Left lung (tissue), 10 donors: ENCODE data around the gene PCNX1. TPM values are rescaled to one million over a fixed set of nuclear protein-coding genes. Genes with fewer than 3 reads are reported as not detected.

ENCODE experiments used
- ATAC-seq: fragments of 200-7000 bp; cut with Tn5 transposase; one replicate; pipeline ENCODE4 v1.9.1; 2020; ENCODE audit warnings: moderate library complexity
- DNase-seq, 4 donors: peaks; one replicate each; pipeline ENCODE4 v3.0.0-alpha.2; 2013 to 2020
- H3K27ac ChIP-seq, 2 donors: fragments of 200-600 bp; sonication (generic) in 1 of 2; one replicate each; pipeline versions ENCODE4 v1.5.0 to v1.8.0; 2020 to 2021
- H3K27me3 ChIP-seq, 2 donors: fragments of 200-600 bp; sonication (generic) in 1 of 2; one replicate each; pipeline versions ENCODE4 v1.5.0 to v1.8.0; 2020 to 2021
- H3K36me3 ChIP-seq, 2 donors: fragments of 200-600 bp; sonication (generic) in 1 of 2; one replicate each; pipeline versions ENCODE4 v1.5.0 to v1.8.0; 2020 to 2021
- H3K4me1 ChIP-seq, 2 donors: fragments of 200-600 bp; one replicate each; pipeline ENCODE4 v1.8.0; 2021
- H3K4me3 ChIP-seq, 2 donors: fragments of 200-600 bp; sonication (generic) in 1 of 2; one replicate each; pipeline versions ENCODE4 v1.5.0 to v1.8.0; 2020 to 2021; ENCODE audit warnings: mild to moderate bottlenecking in 1 of 2
- H3K9me3 ChIP-seq, 2 donors: fragments of 200-600 bp; sonication (generic) in 1 of 2; one replicate each; pipeline versions ENCODE4 v1.5.0 to v1.8.0; 2020 to 2021
- intact Hi-C, 2 donors: fragments of 100-400 bp; cut with DNase I; formaldehyde crosslinking; loops; one replicate each; pipeline versions ENCODE4 v1.11.2 to v1.14.2; 2022
- polyA plus RNA-seq, 6 donors: library from polyadenylated mRNA; unstranded; fragments of 120-200 nt; gene quantifications; one replicate each; pipeline ENCODE4 v1.2.1, GENCODE V29; 2013; ENCODE audit not compliant: insufficient read length in 6 of 6
- total RNA-seq, 2 donors: library from RNA; stranded (reverse); fragmentation: NEBNext Ultra II Directional; extraction: Animal tissue kit (Norgen Biotek cat#: 25700); gene quantifications; one replicate each; pipeline ENCODE4 v1.2.1, GENCODE V29; 2021
- TF ChIP-seq, protein P1 (sequence below), 2 donors: fragments of 200-600 bp; sonication (generic) in 1 of 2; IDR thresholded peaks; one replicate each; pipeline versions ENCODE4 v1.5.0 to v1.8.0; 2021; ENCODE audit warnings: antibody characterized with exemption in 2 of 2
- donor health status: DM: no; HTN: yes; CAD: no.
- donor health status: DM: no; HTN: no; CAD: no.

PCNX1 gene
- total and polyA plus RNA-seq, 8 donors: 36.9 to 65.8 (median 49.6) TPM

DNA sequence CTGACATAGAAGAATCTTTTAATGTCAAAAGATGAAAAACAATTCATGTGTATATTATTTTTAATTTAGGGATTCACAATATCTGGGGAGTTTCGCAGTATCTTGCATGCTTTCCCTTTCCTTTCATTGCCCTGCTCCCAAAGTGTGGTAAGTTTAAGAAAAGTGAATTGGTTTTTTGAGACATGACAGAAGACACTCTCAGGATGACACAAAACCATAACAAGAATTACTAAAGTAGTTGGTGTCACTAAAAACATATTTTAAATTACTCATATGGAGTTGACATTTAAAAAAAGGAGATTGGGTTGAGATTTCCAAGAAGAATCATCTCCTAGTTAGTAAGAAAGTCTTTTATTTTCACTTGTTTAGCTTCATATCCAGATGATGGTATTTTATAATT lies 5.1 kb upstream of the PCNX1 start:
- ATAC-seq: no peak
- H3K9me3 ChIP-seq: no peaks in the 10 kb centered on the region
- H3K27me3 ChIP-seq: no peaks in the 10 kb centered on the region
- intact Hi-C loops: loop anchor here in 1 of 2 donors (10.0 kb wide), 2 partner anchors 67 to 73 kb away; no protein-coding TSS in a partner anchor
- peaks cover 5 to 30% of the 10 kb centered on the region in 2 donors for H3K4me1 ChIP-seq
- TF ChIP-seq, protein P1, sequence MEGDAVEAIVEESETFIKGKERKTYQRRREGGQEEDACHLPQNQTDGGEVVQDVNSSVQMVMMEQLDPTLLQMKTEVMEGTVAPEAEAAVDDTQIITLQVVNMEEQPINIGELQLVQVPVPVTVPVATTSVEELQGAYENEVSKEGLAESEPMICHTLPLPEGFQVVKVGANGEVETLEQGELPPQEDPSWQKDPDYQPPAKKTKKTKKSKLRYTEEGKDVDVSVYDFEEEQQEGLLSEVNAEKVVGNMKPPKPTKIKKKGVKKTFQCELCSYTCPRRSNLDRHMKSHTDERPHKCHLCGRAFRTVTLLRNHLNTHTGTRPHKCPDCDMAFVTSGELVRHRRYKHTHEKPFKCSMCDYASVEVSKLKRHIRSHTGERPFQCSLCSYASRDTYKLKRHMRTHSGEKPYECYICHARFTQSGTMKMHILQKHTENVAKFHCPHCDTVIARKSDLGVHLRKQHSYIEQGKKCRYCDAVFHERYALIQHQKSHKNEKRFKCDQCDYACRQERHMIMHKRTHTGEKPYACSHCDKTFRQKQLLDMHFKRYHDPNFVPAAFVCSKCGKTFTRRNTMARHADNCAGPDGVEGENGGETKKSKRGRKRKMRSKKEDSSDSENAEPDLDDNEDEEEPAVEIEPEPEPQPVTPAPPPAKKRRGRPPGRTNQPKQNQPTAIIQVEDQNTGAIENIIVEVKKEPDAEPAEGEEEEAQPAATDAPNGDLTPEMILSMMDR (IDR thresholded peaks at IDR 0.05): no peak
- no peak overlapping the region for H3K27ac ChIP-seq
- DNase-seq: no peak
- H3K36me3 ChIP-seq: no peaks in the 10 kb centered on the region
- H3K4me3 ChIP-seq: no peak overlapping the region

DNA sequence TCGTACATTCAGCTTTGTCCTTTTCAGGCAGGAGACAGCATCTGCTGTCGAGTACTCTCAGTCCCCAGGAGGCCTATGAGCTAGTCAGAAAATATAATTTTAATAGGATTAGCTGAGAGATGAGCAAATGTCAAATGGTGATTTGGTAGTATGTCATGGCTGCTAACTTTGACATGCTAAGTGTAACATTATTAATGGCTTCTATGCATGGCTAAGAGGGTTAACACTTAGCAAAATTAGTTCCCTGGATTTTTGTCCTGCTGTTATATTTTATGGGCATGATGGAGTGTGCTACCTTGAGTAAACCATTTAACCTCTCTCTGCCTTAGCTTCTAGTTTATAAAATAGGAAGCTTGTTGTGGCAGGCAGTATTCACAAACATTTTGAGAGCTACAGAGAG lies 2.9 kb upstream of the PCNX1 start:
- H3K9me3 ChIP-seq: no peaks in the 10 kb centered on the region
- TF ChIP-seq, protein P1 (IDR thresholded peaks at IDR 0.05): no peak
- no peaks in the 10 kb centered on the region for H3K27me3 ChIP-seq
- no peak overlapping the region for H3K4me3 ChIP-seq
- peaks cover 5 to 33% of the 10 kb centered on the region in 2 donors for H3K4me1 ChIP-seq
- no peak overlapping the region for H3K27ac ChIP-seq
- ATAC-seq (no peak), DNase-seq (no peak)
- intact Hi-C loops: loop anchor here in 1 of 2 donors (10.0 kb wide), 2 partner anchors 70 kb away; no protein-coding TSS in a partner anchor
- H3K36me3 ChIP-seq: no peaks in the 10 kb centered on the region

DNA sequence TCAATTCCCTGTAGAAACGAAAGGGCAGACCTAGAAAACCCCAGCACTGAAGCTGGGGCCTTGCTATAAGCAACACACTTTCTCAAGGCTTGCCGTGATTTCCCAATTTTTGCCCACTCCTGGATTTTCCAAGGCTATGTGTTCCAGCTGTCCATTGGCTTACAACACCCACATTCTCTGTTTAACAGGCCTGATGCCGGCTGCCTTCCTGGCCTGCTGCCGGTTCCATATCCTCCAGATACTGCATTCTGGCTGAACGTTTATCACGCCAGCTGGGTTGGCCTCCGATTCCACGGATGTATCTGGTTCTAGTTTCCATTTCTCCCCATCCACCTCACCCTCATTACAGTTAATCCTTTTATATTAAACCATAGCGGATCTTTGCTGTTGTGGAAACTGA lies 2.0 kb upstream of the PCNX1 start:
- TF ChIP-seq, protein P1 (IDR thresholded peaks at IDR 0.05): no peak
- ATAC-seq: no peak
- intact Hi-C loops: loop anchor here in 1 of 2 donors (10.0 kb wide), 2 partner anchors 70 kb away; no protein-coding TSS in a partner anchor
- Histone ChIP-seq H3K36me3 (no peaks in the 10 kb centered on the region), H3K4me3 (no peak overlapping the region), H3K4me1 (peaks cover 5 to 38% of the 10 kb centered on the region in 2 donors), H3K27me3 (no peaks in the 10 kb centered on the region), H3K27ac (peak overlapping the region; percentile 72 to 96), H3K9me3 (no peaks in the 10 kb centered on the region)
- DNase-seq: peak in 3 of 4 donors; percentile 51 to 91 (median 84)

DNA sequence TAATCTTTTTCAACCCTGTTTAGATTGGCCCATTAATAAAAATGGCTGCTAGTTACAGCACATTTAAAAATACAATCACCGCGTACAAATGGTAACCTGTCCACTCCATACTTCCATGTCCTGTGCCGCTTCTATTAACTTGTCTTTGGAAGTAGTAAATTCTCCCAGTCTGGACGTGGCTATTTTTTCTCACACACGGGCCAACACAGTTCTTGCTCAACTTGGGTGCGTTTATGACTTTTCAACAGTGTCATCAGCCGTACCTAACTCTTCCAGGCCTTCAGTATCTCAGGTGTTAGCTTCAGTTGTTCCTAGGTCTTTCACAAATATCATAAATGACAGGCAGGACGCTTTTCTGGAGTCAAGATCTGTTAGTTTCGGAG lies 475 bp upstream of the PCNX1 start:
- peaks cover 5 to 53% of the 10 kb centered on the region in 2 donors for H3K4me1 ChIP-seq
- peak overlapping the region; percentile 95 to 96 for H3K27ac ChIP-seq
- DNase-seq (no peak), ATAC-seq (peak; percentile 4)
- intact Hi-C loops: loop anchor here in 1 of 2 donors (10.0 kb wide), 2 partner anchors 68 to 72 kb away; no protein-coding TSS in a partner anchor
- peak overlapping the region; percentile 33 to 100 for H3K4me3 ChIP-seq
- H3K36me3 ChIP-seq: no peaks in the 10 kb centered on the region
- H3K9me3 ChIP-seq: no peaks in the 10 kb centered on the region
- no peaks in the 10 kb centered on the region for H3K27me3 ChIP-seq
- TF ChIP-seq, protein P1 (IDR thresholded peaks at IDR 0.05): no peak

DNA sequence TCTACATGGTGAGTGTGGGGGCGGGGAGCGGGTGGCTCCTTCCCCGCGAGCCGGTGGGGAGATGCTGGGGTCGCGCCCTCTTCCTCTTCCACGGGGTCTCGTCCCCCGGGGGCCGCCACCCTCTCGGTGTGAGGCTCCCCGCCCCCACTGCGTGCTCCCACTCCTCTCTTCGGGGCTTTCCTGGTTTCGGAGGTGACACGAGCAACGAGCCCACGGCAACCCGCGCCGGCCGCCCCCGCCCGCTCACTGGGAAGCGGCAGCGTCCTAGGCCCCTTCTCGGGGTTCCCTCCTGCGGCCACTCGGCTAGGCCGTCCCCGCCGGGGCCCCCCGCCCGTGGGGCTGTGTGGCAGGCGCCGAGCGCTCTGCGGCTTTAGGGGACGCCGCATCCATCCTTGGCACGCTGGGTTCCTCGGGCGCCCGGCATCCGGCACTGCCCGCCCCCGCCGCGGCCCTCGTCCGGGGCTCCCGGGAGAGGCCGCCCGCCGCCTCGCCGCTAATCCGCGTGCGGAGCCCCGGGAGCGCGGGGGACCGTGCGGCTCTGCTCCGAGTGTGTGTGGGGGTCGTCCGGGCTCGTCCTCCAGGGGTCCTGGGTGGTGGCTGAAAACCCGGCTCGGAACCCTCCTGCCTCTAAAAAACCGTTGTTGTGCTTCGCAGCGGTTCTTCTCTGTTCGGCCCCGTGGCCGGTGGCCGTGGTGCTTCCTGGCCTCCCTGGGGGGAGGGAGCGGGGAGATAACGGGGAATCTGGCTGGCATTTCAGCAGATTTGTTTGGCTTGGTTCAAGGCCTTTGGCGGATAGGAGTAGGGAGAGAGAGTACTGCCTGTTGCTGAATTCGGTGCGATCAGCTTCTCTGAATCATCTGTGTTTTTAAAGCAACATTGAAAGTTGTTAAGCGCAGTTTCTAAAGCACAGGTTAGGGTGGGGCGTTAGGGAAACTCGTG lies 1.0 kb downstream of the PCNX1 start:
- TF ChIP-seq, protein P1 (IDR thresholded peaks at IDR 0.05): no peak
- intact Hi-C loops: loop anchor here in 1 of 2 donors (10.0 kb wide), 2 partner anchors 67 to 73 kb away; no protein-coding TSS in a partner anchor
- Histone ChIP-seq H3K27ac (peak overlapping the region; percentile 95 to 96), H3K27me3 (no peaks in the 10 kb centered on the region), H3K9me3 (no peaks in the 10 kb centered on the region), H3K4me1 (peaks cover 5 to 68% of the 10 kb centered on the region in 2 donors), H3K36me3 (no peaks in the 10 kb centered on the region), H3K4me3 (peak overlapping the region; percentile 87 to 100)
- DNase-seq: peak in 3 of 4 donors; percentile 46 to 89 (median 55)
- peak; percentile 43 for ATAC-seq
